HG02885 (cell line): ENCODE measurements around the gene OR13D1.
A peak's percentile ranks its signal among the peaks of the same experiment; 100 is the strongest.
"Not testable (repeated sequence)": the region's sequence is repeated elsewhere in the genome, so short reads cannot be mapped to it uniquely, and the experiment has no call there.

ENCODE experiments used
- ATAC-seq: cut with Tn5 transposase; IDR thresholded peaks from one replicate; pipeline ENCODE4 v1.9.1; 2021; ENCODE audit warnings: mild to moderate bottlenecking; ENCODE audit not compliant: unreplicated experiment, poor library complexity

Gene OR13D1

GRCh38 chr9:104694218-104694617, at the start of gene OR13D1:
OR13D1 (plus strand) TSS chr9:104694518; CDS start chr9:104694518, 0 bp downstream.
- no peak for ATAC-seq

GRCh38 chr9:104658496-104659195, 35.7 kb upstream of the OR13D1 start:
- ATAC-seq, result no peak

GRCh38 chr9:104675611-104676010, 18.7 kb upstream of the OR13D1 start:
- ATAC-seq, result no peak

- ATAC-seq, result peak; percentile 80
Observed at GRCh38 chr9:104682642-104683041, 11.7 kb upstream of the OR13D1 start.

GRCh38 chr9:104686081-104686480, 8.2 kb upstream of the OR13D1 start:
- peak; percentile 23 for ATAC-seq

GRCh38 chr9:104700306-104700705, 6.0 kb downstream of the OR13D1 start:
- no peak for ATAC-seq

- ATAC-seq, result not testable (repeated sequence)
Observed at GRCh38 chr9:104708737-104709136, 14.4 kb downstream of the OR13D1 start.

- no peak for ATAC-seq
Observed at GRCh38 chr9:104711604-104712003, 17.3 kb downstream of the OR13D1 start.

GRCh38 chr9:104725014-104725413, 30.7 kb downstream of the OR13D1 start:
- ATAC-seq, result no peak

GRCh38 chr9:104738452-104738851, 44.1 kb downstream of the OR13D1 start:
- ATAC-seq, result no peak

GRCh38 chr9:104740621-104741020, 46.3 kb downstream of the OR13D1 start:
- no peak for ATAC-seq

- peak; percentile 42 for ATAC-seq
Observed at GRCh38 chr9:104743376-104743985, 49.2 kb downstream of the OR13D1 start.
